Rectal smooth muscle tissue (tissue), 1 donor: ENCODE data around the gene TSPAN33.

Source experiments
- H3K27ac ChIP-seq: one replicate; pipeline ENCODE4 v1.7.0; 2013; ENCODE audit warnings: low read depth, low read length, inconsistent platforms
- H3K27me3 ChIP-seq: one replicate; pipeline ENCODE4 v1.7.0; 2013; ENCODE audit warnings: low read length; ENCODE audit not compliant: control insufficient read depth, insufficient read depth
- H3K36me3 ChIP-seq: one replicate; pipeline ENCODE4 v1.7.0; 2013; ENCODE audit warnings: low read length; ENCODE audit not compliant: control insufficient read depth, insufficient read depth
- H3K4me1 ChIP-seq: one replicate; pipeline ENCODE4 v1.7.0; 2013; ENCODE audit warnings: low read length; ENCODE audit not compliant: control insufficient read depth, insufficient read depth
- H3K4me3 ChIP-seq: one replicate; pipeline ENCODE4 v1.7.0; 2013; ENCODE audit warnings: low read length
- H3K9ac ChIP-seq: one replicate; pipeline ENCODE4 v1.7.0; 2013; ENCODE audit warnings: low read length

Gene TSPAN33

GRCh38 chr7:129188892-129189660 lies 44.6 kb downstream of the TSPAN33 start:
- H3K9ac ChIP-seq, result peak overlapping the region; percentile 14
- peak overlapping the region; percentile 70 for H3K4me3 ChIP-seq
- H3K27ac ChIP-seq, result no peak overlapping the region
- no peaks in the 10 kb centered on the region for H3K27me3 ChIP-seq
- no peaks in the 10 kb centered on the region for H3K36me3 ChIP-seq
- H3K4me1 ChIP-seq, result no peaks in the 10 kb centered on the region

- no peaks in the 10 kb centered on the region for H3K4me1 ChIP-seq
- no peaks in the 10 kb centered on the region for H3K27me3 ChIP-seq
- H3K9ac ChIP-seq, result no peak overlapping the region
- H3K4me3 ChIP-seq, result peak overlapping the region; percentile 70
- H3K27ac ChIP-seq, result no peak overlapping the region
- H3K36me3 ChIP-seq, result no peaks in the 10 kb centered on the region
Observed at GRCh38 chr7:129189661-129190310, 45.3 kb downstream of the TSPAN33 start.

GRCh38 chr7:129191272-129191671 lies 46.8 kb downstream of the TSPAN33 start:
- H3K36me3 ChIP-seq, result no peaks in the 10 kb centered on the region
- no peaks in the 10 kb centered on the region for H3K27me3 ChIP-seq
- H3K9ac ChIP-seq, result no peak overlapping the region
- H3K4me1 ChIP-seq, result no peaks in the 10 kb centered on the region
- H3K4me3 ChIP-seq, result no peak overlapping the region
- H3K27ac ChIP-seq, result no peak overlapping the region

GRCh38 chr7:129193892-129194291 lies 49.4 kb downstream of the TSPAN33 start:
- no peaks in the 10 kb centered on the region for H3K4me1 ChIP-seq
- no peak overlapping the region for H3K4me3 ChIP-seq
- no peaks in the 10 kb centered on the region for H3K27me3 ChIP-seq
- no peak overlapping the region for H3K27ac ChIP-seq
- no peak overlapping the region for H3K9ac ChIP-seq
- no peaks in the 10 kb centered on the region for H3K36me3 ChIP-seq

- Histone ChIP-seq H3K36me3 (no peaks in the 10 kb centered on the region), H3K27me3 (no peaks in the 10 kb centered on the region), H3K9ac (no peak overlapping the region), H3K4me1 (no peaks in the 10 kb centered on the region), H3K4me3 (no peak overlapping the region), H3K27ac (no peak overlapping the region)
Observed at GRCh38 chr7:129197771-129198170, 53.3 kb downstream of the TSPAN33 start.

- no peaks in the 10 kb centered on the region for H3K36me3 ChIP-seq
- no peak overlapping the region for H3K9ac ChIP-seq
- no peak overlapping the region for H3K4me3 ChIP-seq
- H3K27me3 ChIP-seq, result no peaks in the 10 kb centered on the region
- H3K4me1 ChIP-seq, result no peaks in the 10 kb centered on the region
- H3K27ac ChIP-seq, result no peak overlapping the region
Observed at GRCh38 chr7:129199406-129199805, 54.9 kb downstream of the TSPAN33 start.

- Histone ChIP-seq H3K4me1 (no peaks in the 10 kb centered on the region), H3K36me3 (no peaks in the 10 kb centered on the region), H3K27me3 (no peaks in the 10 kb centered on the region), H3K27ac (no peak overlapping the region), H3K9ac (no peak overlapping the region), H3K4me3 (no peak overlapping the region)
Observed at GRCh38 chr7:129202058-129202777, 57.7 kb downstream of the TSPAN33 start.

- Histone ChIP-seq H3K27me3 (no peaks in the 10 kb centered on the region), H3K9ac (no peak overlapping the region), H3K4me1 (no peaks in the 10 kb centered on the region), H3K36me3 (no peaks in the 10 kb centered on the region), H3K4me3 (no peak overlapping the region), H3K27ac (no peak overlapping the region)
Observed at GRCh38 chr7:129203050-129203741, 58.7 kb downstream of the TSPAN33 start.

- Histone ChIP-seq H3K27ac (no peak overlapping the region), H3K27me3 (no peaks in the 10 kb centered on the region), H3K4me3 (no peak overlapping the region), H3K9ac (no peak overlapping the region), H3K4me1 (no peaks in the 10 kb centered on the region), H3K36me3 (no peaks in the 10 kb centered on the region)
Observed at GRCh38 chr7:129205126-129205818, 60.8 kb downstream of the TSPAN33 start.

GRCh38 chr7:129205987-129206785 lies 61.7 kb downstream of the TSPAN33 start:
- no peak overlapping the region for H3K27ac ChIP-seq
- H3K4me1 ChIP-seq, result no peaks in the 10 kb centered on the region
- no peak overlapping the region for H3K9ac ChIP-seq
- no peaks in the 10 kb centered on the region for H3K36me3 ChIP-seq
- no peak overlapping the region for H3K4me3 ChIP-seq
- no peaks in the 10 kb centered on the region for H3K27me3 ChIP-seq

GRCh38 chr7:129208667-129209066 lies 64.2 kb downstream of the TSPAN33 start:
- Histone ChIP-seq H3K4me3 (no peak overlapping the region), H3K27me3 (no peaks in the 10 kb centered on the region), H3K9ac (no peak overlapping the region), H3K4me1 (no peaks in the 10 kb centered on the region), H3K36me3 (no peaks in the 10 kb centered on the region), H3K27ac (no peak overlapping the region)
